Stimulated activated CD8-positive, alpha-beta memory T cell treated with anti-CD3 and anti-CD28 coated beads, Interleukin-12 subunit alpha, Interleukin-12 subunit beta, amount 100 ng/mL, for 4 hours (primary cell): ENCODE data around the gene KCNJ9.

Experiments
- DNase-seq: peaks from one replicate; pipeline ENCODE4 v3.0.0-alpha.2; 2020; ENCODE audit warnings: low read depth

The KCNJ9 gene

GRCh38 chr1:160087118-160087662, 5.9 kb downstream of the KCNJ9 start:
- no peak for DNase-seq

- DNase-seq: no peak
These were observed 8.5 kb downstream of the KCNJ9 start for GRCh38 chr1:160089883-160090282.

- DNase-seq: no peak
These were observed 9.4 kb downstream of the KCNJ9 start for GRCh38 chr1:160090760-160091159.

DNA sequence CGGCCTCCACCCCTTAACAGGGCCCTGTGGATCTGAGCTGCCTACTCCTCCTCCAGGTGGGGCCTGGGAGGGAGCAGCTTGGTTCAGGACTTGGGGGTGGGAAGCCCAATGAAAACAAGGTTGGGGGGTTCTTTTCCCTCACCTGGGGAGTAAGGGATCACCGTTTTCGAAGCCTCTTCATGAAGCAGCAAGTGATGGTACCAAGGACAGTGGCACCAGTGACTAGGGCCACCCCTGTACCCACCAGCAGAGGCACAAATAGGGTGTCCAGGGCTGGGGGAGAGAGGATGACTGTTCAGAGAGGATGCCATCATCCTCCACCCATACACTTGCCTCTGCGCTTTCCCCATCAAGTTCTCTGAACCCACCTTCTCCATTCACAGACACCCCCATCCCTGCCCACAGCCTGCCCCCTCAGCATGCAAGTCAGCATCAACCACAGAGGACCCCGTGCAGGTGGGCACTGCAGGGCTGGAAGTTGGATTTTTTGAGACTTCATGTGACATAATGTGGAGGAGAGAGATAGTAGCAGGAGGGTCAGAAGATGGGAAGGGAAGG, 10.4 kb downstream of the KCNJ9 start:
- DNase-seq: no peak

DNA sequence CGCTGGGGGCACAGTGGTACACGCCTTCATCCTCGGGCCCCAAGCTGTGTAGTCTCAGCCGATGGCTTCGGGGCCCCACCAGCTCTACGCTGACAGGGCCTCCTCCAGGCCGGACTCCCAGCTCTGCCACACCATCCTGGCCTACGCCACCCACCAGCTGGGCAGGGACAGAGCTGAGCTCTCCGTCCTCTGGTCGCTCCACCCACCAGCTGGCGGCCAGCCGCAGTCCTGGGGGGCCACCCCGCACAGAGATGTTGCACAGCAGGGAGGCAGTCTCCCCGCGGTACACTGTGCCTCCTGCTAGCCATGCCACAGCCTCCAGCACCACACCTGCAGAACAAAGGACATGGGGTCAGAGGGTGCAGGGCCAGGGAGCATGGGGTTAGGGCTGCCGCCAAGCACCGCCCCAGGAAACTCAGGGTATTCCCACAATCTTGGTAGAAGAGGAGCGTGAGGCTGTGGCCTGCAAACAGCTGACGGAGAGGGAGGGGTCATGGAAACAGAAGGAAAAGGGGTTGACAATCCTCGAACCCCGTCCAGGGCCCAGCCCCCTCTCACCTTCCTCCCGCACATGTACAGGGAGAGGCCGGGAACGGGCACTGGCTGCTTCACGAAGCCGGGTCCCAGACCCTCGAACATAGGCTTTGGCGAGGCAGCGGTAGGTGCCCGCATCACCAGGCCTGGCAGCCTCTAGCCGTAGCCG, 11.2 kb downstream of the KCNJ9 start:
- no peak for DNase-seq

DNA sequence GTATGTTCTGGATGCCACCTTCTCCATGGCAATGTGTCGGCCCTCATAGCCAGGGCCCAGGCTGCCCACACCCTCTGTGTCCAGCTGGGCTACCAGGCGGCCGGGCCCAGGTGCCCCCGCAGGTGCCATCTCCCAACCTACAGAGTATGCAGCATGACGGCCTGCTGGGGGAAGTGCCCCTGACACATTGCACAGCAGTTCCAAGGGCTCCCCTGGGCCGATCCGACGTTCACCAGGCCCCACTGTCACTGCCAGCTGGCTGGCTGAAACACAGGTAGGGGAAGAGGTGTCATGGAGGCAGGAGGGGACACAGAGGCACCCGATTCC, 11.7 kb downstream of the KCNJ9 start:
- DNase-seq: no peak

GRCh38 chr1:160093624-160094290, 12.4 kb downstream of the KCNJ9 start:
- DNase-seq: no peak

DNA sequence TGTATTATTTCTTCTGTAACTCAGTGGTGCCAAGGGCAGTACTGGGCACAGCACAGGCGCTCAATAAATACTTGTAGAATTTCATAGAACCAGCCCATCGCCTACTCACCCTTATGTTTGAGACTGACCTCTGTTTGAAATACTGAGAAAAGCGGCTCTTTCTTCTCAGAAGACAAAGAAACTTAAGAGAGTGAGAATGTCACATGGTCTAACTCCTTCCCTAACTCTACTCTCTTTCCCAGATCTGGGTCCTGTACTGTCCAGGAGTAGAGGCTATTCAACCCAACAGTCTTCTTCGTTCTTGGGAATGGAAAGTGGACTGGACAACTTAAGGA, 12.9 kb downstream of the KCNJ9 start:
- DNase-seq: no peak

DNA sequence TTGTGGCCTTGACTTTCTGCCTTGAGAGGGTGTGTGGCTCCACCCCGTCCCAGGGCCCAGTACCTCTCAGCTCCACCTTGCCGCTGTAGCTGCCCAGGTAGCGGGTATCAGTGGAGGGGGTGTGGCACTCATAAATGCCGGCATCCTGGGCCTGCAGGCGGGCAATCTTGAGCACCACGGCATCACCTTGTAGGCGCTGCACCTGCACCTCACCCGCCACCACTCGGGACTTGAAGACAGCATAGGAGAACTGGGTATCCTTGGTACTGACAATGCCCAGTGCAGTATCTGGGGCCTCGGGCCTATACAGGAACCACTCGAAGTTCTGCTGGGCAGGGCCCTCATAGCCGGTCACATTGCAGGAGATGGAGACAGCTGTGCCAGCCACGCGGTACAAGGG, 13.5 kb downstream of the KCNJ9 start:
- no peak for DNase-seq

- DNase-seq: no peak
These were observed 14.2 kb downstream of the KCNJ9 start for GRCh38 chr1:160095382-160096105.

- DNase-seq: no peak
These were observed 15.2 kb downstream of the KCNJ9 start for GRCh38 chr1:160096274-160097116.

GRCh38 chr1:160097151-160097910, 16.0 kb downstream of the KCNJ9 start:
- DNase-seq: no peak

DNA sequence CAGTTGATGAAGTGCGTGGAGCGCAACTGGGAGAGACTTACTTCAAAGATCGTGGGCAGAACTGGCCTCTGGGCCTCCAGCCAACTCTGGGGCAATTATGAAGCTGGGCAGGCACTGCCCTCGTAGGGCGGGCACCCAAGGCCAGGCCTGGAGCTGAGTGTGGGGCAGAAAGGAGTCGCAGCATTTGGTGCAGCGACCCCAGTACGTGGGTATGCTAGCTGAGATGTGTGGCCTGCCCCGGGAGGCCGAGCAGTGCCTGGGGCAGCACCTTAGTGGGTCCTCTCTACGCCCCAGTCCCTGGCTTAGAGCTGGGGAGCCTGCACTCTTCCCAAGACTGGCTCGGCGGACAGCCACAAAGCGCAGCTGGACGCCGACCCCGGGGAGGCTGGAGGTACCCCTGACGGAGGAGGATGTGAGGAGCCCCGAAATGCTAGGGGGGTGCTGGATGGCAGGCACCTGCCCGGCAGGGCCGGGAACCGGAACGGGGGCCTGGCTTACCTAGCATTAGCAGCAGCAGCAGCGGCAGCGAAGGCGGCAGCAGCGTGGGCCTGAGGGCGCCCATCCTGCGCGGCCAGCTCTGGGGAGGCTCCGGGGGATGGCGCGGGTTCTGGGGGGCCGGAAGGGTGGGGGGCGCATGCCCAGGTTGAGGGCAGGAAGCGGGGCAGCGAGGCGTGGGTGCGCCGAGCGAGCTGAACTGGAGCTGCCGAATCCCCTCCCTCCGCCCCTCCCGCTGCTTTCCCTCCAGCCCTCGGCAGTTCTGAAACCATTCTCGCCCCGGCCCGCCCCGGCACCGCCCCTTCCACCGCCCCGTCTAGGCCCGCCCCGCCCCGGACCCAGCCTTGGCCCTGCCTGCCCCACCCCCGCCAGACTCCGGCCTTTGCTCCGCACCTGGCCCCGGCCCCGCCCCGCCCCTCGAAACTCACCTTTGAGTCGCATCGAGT, 16.8 kb downstream of the KCNJ9 start, which contains the start of gene IGSF8:
IGSF8 (minus strand) TSS at position 709 of the 941 bp plus-strand sequence; CDS start at position 562, 147 bp downstream.
- peak; percentile 86 for DNase-seq

GRCh38 chr1:160098852-160099561, 17.7 kb downstream of the KCNJ9 start:
- peak; percentile 97 for DNase-seq

DNA sequence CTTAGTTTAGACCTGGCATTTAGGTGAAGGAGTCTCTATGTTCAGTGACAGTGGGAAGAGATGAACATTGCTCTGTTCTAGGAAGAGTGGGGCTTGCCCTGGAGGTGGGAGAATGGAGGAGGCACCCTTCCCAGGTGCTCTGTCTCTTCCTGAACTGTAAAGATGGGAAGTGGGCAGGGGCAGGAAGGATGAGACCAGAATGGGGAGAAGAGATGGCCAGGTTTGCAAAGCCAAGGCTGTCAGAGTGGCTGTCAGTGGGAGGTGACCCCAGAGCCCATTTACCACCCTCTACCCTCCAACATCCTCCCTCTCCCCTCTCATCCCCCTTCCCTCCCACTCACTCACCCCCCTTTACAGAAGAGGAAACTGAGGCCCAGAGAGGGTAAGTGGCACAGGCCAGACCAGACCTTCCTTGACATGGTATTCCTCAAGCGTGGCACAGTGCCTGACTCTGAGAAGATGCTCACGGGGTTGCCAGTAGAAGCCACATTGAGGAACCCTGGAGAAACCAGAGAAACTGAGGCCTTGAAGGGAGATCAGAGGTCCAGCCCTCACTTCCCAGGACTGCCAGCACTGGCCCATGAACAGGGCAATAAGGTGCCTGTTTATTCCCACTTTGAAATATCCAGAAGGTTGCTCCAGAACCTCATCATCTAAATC, 18.5 kb downstream of the KCNJ9 start:
- no peak for DNase-seq

- peak; percentile 54 for DNase-seq
These were observed 19.8 kb downstream of the KCNJ9 start for GRCh38 chr1:160101037-160101716.

GRCh38 chr1:160101717-160102522, 20.6 kb downstream of the KCNJ9 start:
- no peak for DNase-seq
